AG09309 (cell line): ENCODE measurements around the gene EPHB2.

Experiments
- DNase-seq: peaks from one replicate; pipeline ENCODE4 v3.0.0-alpha.2; 2010; ENCODE audit warnings: low read depth
- H3K4me3 ChIP-seq: 2 replicates; pipeline ENCODE4 v1.5.1; 2011; ENCODE audit warnings: mild to moderate bottlenecking, low read depth, low read length, moderate library complexity; ENCODE audit not compliant: control insufficient read depth
- TF ChIP-seq, protein P1 (sequence below): IDR thresholded peaks from 2 replicates; pipeline ENCODE4 v1.5.1; 2011; ENCODE audit warnings: mild to moderate bottlenecking, low read depth, low read length, inconsistent platforms; ENCODE audit not compliant: insufficient read depth, control insufficient read depth; ENCODE audit errors: missing control alignments

The EPHB2 gene

GRCh38 chr1:22788254-22788661, 77.6 kb downstream of the EPHB2 start:
- no peak overlapping the region for H3K4me3 ChIP-seq
- TF ChIP-seq, protein P1, sequence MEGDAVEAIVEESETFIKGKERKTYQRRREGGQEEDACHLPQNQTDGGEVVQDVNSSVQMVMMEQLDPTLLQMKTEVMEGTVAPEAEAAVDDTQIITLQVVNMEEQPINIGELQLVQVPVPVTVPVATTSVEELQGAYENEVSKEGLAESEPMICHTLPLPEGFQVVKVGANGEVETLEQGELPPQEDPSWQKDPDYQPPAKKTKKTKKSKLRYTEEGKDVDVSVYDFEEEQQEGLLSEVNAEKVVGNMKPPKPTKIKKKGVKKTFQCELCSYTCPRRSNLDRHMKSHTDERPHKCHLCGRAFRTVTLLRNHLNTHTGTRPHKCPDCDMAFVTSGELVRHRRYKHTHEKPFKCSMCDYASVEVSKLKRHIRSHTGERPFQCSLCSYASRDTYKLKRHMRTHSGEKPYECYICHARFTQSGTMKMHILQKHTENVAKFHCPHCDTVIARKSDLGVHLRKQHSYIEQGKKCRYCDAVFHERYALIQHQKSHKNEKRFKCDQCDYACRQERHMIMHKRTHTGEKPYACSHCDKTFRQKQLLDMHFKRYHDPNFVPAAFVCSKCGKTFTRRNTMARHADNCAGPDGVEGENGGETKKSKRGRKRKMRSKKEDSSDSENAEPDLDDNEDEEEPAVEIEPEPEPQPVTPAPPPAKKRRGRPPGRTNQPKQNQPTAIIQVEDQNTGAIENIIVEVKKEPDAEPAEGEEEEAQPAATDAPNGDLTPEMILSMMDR = no peak
- DNase-seq = no peak

- no peak overlapping the region for H3K4me3 ChIP-seq
- TF ChIP-seq, protein P1 = no peak
- no peak for DNase-seq
These were observed 78.8 kb downstream of the EPHB2 start for GRCh38 chr1:22789356-22789994.

DNA sequence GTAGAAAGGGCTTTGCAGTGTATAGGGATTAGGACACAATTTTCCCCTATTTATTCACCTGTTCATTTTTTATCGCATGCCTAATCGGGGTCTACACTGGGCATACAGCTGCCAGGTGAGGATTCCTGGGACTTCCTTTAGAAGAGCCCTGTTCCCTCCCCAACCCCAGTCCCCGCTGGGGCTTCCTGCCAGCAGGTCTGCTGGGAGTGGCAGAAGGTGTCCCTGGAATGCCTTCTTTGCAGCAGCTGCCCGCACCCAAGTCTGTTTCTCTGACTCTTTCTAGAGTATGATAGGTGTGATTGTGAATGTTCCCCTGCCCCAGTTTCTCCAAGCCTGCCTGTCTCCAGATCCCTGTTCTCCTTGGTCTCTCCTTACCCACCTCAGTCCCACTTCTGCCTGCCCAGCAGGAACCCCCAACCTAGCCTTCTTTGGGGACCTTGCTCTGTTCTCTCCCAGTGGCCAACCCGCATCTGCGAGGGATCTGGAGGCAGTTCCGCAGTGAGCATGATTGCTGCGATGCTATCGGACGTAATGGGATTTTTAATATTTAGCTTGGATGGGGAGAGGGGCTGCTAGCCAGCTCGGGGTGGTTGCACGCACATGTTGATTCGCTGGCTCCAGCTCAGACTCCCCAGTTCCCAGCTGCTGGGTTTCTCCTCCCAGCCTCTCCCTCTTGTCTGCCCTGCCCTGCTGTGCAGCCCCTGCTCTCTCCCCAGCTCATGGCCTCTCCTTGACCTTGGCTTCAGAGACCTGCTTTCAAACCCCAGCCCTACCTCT, 79.8 kb downstream of the EPHB2 start:
- DNase-seq = no peak
- H3K4me3 ChIP-seq = no peak overlapping the region
- TF ChIP-seq, protein P1 = no peak

DNA sequence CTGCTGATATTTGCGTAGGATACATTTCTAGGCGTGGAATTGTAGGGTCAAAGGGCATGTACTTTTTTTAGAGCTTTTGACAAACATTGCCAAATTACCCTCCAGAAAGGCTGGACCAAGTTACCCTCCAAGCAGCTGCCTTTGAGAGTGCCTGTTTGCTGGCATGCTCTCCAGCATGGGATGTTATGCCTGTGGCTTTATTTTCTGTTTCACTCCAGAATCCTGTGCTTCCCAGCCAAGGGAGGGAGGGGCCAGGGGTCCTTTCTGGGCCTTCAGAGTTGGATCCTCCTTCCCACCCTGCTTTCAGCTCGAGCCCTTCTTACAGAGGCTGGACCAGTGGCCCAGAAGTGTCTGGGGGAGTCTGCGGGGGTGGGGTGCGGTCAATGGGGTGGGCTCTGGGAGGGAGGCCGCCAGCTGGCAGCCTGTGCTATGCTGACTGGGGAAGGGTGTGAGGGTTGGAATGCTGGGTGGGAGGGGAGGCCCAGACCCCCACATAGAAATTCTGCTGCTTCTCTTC, 81.2 kb downstream of the EPHB2 start:
- H3K4me3 ChIP-seq = no peak overlapping the region
- no peak for DNase-seq
- TF ChIP-seq, protein P1 = no peak

- TF ChIP-seq, protein P1 = no peak
- no peak for DNase-seq
- no peak overlapping the region for H3K4me3 ChIP-seq
These were observed 81.9 kb downstream of the EPHB2 start for GRCh38 chr1:22792396-22793160.

DNA sequence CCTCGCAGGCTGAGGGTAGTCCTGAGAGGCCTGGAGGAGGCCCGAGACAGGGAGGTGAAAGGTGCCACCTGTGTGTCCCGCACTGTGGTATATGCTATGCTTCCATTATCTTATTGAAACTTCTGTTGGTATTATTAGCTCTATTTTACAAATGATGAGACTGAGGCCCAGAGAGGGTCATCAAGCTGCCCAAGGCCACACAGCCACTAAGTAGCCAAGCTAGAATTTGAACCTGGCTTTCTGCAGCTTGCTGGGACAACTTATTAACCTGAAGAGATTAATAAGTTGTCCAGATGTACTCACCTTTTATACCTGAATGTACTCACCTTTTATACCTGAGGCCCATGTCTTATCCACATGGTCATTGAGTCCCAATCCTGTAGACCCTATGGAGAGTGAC, 83.0 kb downstream of the EPHB2 start:
- no peak overlapping the region for H3K4me3 ChIP-seq
- TF ChIP-seq, protein P1 = no peak
- DNase-seq = no peak
